Measurements from ENCODE around the gene XKR7.
A peak's percentile ranks its signal among the peaks of the same experiment; 100 is the strongest.
"Not testable (repeated sequence)": the region's sequence is repeated elsewhere in the genome, so short reads cannot be mapped to it uniquely, and the experiment has no call there.

The XKR7 gene, protein sequence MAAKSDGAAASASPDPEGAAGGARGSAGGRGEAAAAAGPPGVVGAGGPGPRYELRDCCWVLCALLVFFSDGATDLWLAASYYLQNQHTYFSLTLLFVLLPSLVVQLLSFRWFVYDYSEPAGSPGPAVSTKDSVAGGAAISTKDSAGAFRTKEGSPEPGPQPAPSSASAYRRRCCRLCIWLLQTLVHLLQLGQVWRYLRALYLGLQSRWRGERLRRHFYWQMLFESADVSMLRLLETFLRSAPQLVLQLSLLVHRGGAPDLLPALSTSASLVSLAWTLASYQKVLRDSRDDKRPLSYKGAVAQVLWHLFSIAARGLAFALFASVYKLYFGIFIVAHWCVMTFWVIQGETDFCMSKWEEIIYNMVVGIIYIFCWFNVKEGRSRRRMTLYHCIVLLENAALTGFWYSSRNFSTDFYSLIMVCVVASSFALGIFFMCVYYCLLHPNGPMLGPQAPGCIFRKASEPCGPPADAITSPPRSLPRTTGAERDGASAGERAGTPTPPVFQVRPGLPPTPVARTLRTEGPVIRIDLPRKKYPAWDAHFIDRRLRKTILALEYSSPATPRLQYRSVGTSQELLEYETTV

DNA sequence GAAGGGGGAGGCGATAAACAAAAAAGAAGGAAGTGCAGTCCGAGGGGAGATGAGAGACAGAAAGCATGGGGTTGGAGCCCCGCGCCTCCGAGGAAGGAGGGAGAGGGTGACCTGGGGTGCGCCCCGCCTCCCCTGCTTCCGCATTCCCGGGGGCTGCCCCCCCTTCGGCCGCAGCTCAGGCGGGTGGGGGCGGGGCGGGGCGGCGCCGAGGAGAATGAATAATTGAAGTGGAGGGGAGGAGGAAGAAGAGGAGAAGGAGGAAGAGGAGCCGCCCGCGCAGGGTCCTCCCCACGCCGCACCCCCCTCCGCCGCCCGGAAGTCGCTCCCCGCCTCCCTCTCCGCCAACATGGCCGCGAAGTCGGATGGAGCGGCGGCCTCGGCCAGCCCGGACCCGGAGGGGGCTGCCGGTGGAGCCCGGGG lies at the start of gene XKR7:
Gene XKR7, plus strand, starts transcription at position 322 of the 420 bp plus-strand sequence. Its CDS starts 25 bp downstream, at position 347.
- peak; percentile 14 for ATAC-seq
- peak; percentile 19 for DNase-seq

DNA sequence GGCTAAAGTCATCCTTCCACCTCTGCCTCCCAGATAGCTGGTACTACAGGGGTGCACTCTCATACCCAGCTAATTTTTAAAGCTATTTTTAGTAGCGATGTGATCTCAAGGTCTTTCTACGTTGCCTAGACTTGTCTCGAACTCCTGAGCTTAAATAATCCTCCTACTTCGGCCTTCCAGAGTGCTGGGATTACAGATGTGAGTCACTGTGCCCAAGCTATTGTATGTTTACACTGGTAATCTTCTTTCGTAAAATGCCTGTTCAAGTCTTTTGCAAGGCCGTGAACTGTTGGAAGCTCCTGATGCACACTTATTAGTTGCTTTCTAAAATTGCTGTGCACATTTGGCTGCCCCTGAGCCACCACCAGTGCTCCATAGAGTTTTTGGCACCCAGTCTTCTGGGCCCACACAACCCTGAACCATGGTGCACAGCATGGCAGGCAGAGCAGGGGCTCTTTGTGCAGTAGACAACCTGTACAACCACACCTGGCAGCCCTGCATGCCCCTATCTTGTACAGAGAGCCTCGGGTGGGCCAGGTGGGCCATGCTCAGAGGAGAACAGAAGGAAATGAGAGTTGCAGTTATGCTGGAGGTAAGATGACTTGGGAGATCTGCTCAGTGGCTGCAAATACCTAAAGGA lies 49.4 kb upstream of the XKR7 start:
- ATAC-seq (no peak), DNase-seq (no peak)

DNA sequence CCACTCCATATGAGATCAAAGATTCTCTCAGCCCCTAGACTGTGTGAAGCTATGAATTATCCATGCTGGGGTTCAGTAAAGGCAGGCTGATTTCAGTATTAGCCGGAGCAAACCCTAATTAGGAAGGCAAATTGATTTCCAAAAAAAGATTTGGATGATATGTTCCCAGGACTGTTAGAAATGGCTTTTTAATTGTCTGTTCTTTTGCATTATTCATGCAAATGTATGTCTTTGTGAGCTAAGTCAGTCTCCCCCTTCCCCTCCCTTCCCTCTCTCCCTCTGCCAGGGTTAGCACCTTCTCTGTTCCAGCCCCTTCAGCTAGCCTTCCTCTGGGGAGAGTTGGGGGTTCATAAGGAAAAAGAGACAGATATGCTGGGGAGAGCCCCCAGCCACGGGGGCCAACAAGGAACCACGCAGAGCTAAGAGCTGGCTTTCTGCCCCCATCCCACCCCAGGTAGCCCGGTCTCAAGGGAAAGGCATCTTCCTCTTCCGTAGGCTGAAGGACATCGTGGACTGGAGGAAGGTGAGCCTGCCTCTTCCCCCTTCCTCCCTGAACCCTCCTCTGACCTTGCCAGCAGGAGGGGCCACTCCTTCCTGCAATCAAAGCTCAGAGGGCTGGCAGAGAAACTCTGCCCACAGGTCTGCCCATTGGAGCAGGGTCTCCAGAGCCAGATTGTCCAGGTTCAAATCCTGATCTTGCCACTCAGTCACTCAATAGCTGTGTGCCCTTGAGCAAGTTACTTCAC lies 48.4 kb upstream of the XKR7 start:
- DNase-seq: no peak
- ATAC-seq: no peak

DNA sequence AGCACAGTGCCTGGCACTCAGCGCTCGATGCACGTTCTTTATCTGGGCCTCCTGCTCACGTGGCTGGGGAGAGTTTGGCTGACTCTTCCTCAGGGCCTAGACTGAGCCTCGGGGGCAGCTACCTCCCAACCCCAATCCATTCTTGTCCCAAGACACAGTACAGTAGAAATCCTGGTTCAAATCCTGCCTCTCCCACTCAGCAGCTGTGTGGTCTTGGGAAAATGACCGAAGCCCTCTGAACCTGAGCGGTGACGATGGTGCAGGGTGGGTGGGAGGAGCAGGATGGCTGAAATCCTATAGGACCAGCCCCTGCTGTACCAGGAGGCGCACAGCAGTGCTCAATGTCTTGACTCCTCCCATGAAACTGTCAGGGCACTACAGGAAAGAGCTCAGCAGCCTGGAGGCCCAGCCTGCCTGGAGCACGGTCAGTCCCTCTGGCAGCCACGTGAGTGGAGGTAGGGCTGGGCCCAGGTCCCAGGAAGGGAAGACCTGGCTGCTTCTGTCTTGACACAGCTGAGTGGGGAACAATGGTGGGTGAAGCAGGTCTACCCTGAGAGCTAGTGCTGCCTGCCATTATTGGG lies 47.6 kb upstream of the XKR7 start:
- DNase-seq (no peak), ATAC-seq (no peak)

DNA sequence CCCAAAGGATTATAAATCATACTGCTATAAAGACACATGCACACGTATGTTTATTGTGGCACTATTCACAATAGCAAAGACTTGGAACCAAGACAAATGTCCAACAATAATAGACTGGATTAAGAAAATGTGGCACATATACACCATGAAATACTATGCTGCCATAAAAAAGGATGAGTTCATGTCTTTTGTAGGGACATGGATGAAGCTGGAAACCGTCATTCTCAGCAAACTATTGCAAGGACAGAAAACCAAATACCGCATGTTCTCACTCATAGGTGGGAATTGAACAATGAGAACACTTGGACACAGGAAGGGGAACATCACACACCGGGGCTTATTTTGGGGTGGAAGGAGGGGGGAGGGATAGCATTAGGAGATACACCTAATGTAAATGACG lies 46.5 kb upstream of the XKR7 start:
- ATAC-seq, DNase-seq: not testable (repeated sequence)

DNA sequence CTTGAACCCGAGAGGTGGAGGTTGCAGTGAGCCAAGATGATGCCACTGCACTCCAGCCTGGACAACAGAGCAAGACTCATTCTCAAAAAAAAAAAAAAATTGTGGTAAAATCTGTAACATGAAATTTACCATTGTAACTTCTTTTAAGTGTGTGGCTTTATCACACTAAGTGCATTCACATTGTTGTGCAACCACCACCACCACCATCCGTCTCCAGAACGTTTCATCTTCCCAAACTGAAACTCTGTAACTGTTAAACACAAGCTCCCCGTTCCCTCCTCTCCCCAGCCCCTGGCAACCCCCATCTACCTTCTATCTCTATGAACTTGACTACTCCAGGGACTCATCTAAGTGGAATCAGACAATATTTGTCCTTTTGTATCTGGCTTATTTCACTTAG lies 45.8 kb upstream of the XKR7 start:
- ATAC-seq: no peak
- DNase-seq: no peak

DNA sequence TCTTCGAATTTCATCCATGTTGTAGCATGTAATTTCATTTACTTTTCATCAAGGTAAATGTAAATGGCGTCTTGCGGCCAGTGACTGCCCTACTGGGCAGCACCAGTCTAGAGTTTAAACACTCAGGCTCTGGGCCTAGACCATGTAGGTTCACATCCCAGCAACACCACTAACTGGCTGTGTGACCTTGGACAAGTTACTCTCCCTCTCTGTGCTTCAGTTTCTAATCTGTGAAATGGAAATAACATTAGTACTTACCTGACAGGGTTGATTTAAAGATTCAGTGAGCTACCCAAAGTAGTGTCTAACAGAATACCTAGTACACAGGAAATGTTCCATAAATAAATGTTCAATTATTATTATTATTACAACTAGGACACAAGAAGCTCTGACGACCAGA lies 45.4 kb upstream of the XKR7 start:
- DNase-seq: no peak
- no peak for ATAC-seq

DNA sequence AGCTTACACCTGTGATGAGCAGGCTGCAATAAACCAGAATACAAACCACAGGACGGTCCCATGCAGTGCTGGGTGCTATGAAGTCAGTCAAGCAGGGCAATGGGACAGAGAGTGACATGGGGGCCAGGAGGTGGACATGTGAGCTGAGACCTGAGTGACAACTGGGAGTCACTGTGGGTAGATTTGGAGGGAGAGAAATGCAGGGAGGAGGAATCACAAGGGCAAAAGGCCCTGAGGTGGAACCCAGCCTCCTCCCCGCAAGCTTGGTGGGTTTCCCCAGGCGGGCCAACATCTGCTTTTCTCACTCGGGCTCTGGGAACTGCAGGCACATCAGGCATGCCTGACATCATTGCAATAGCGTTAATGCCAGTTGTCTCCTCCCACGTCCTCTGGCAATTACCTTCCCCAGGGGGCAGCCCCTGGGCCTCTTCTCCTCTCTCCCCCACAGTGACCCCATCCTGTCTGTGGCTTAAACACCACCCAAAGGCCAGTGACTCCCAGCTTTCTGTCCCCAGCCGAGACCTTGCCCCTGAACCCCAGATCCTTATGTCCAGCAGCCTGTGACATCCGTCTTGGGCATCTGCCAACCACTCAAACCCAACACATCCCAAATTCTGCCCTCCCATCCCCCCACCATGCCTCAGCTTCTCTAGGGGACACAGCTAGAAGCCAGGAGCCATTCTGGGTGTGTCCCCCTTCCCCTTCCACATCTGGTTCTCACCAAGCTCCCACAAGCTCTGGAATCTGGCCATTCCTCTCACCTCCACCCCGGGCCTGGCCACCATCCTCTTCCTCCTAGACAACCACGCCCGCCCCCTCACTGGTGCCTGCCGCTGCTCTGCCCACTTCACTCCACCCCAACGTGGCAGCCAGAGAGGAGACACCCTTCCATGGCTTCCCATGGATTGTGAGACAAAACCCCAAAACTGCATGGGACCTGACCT lies 44.3 kb upstream of the XKR7 start:
- ATAC-seq: peak; percentile 84
- DNase-seq: peak; percentile 42

DNA sequence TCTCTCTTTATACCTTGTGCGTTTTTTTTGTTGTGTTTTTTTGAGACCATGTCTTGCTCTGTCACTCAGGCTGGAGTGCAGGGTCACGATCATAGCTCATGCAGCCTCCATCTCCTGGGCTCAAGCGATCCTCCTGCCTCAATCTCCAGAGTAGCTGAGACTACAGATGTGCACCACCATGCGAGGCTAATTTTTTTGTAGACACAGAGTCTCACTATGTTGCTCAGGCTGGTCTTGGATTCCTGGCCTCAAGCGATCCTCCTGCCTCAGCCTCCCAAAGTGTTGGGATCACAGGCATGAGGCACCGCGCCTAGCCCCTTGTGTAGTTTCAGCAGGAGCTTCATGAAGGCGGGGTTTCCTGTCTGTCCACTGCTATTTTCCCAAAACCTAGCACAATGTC lies 43.4 kb upstream of the XKR7 start:
- no peak for DNase-seq
- no peak for ATAC-seq

DNA sequence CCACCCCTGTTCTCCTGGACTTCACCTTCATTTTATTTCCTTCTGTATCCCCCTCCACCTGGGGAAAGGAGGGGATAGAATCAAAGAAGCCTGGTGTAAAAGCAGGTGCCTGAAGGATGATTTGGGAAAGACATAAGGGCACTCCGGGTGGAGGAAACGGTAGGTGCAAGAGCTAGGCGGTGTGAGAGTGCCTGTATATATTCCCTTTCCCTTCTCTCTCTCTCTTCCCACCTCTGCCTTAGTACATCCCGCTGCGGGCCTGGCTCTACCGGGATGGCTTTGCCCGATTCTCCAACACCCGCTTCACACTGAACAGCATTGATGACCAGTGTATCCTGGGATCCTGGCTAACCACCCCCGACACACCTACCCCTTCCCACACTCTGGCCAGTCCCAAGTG lies 42.3 kb upstream of the XKR7 start:
- ATAC-seq: no peak
- no peak for DNase-seq

DNA sequence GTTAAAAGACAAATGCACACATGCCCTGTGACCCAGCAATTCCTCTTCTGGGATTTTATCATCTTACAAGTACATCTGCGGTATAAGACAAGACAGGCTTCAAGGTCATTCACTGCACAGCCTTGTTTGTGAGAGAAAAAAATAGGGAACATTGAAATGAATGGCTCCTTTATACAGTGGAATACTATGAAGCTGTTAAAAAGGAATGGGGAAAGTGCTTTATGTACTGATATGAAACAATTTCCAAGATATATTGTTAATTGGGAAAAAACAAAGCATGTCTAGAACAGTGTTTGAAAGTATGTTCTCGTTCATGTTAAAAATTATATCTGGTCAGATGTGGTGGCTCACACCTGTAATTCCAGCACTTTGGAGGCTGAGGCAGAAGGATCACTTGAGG lies 41.5 kb upstream of the XKR7 start:
- DNase-seq (no peak), ATAC-seq (no peak)

DNA sequence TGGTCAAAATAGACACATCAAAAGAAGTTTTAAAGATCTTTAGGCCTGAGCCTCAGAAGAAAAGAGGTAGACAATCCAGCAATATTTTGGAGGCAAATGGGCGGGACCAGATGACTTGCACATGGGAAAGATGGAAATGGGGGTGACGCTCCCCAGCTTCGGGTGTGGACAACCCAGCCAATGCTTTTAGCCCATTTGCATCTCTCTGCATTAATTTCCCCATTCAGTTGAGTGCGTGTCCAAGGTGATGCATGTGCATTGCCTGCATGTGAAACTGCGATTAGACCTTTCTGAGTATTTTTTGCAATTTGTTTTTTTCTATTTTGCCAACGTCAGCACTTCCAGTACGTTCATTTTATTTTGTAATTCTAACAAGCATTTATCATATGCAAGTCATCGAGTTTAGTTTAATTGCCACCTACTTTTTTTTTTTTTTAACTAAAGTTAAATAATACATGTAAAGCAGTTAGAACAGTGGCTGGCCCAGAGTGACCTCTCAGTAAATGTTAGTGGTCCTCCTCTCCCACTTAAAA lies 40.3 kb upstream of the XKR7 start:
- DNase-seq (no peak), ATAC-seq (no peak)

DNA sequence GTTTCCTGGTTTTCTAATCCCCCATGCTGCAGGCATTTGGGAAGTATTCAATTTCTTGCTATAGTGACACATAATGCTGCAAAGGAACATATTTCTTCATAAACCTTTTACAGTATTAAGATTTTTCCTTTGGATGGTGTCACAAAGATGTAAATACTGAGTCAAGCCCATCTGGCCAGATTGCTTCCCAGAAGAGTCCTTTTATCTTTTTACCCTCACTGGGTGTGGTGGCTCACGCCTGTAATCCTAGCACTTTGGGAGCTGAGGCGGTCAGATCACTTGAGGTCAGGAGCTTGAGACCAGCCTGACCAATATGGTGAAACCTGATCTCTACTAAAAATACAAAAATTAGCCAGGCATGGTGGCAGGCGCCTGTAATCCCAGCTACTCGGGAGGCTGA lies 38.3 kb upstream of the XKR7 start:
- ATAC-seq, DNase-seq: not testable (repeated sequence)

DNA sequence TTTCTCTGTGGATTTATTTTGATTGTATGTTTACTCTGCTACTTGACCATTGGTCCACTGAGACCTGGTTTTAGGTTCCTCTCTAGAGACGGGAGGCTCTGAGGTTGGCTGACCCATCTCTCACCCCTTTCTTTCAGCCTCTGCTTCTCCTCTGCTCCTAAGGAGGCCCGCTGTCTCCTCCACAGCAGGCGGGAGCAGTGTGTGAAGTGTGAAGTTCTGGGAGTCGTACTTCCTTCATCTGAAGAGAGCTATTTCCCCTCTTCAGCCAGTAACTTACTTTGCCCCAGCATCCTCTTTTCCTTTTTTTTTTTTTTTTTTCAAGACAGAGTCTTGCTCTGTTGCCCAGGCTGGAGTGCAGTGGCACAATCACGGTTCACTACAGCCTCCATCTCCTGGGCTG lies 37.2 kb upstream of the XKR7 start:
- DNase-seq: no peak
- no peak for ATAC-seq

DNA sequence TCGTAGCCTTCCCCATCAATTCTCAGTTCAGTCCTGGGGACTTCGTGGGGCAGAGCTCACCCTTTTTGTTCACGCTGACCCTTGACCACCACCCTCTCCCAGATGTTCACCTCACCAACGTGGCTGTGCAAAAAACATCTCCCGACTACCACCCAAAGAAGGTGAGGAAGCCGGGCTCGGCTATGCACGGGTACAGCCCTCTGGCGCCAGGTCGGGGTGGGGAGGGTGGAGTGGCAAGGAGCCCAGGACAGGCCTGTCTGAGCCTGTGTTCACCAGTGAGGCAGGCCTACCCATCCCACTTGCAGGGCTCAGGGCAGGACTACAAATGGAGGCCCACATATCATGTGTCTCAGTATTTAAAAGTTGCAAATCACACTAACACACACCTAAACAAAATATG lies 34.3 kb upstream of the XKR7 start:
- ATAC-seq (no peak), DNase-seq (no peak)

DNA sequence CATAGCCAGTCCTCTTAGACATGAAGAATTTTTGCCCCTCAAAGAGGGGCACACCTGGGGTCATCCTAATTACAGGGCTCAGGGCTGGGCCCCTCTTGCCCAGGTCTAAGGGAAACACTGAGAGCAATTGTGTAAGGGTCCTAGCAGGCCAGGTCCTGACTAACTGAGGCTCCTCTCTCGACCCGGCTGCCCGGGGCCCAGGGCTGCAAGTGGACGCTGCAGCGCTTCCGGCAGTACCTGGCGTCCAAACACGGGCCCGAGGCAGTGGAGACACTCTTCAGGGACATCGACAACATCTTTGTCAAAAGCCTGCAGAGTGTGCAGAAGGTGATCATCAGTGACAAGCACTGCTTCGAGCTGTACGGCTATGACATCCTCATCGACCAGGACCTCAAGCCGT lies 33.5 kb upstream of the XKR7 start:
- no peak for DNase-seq

DNA sequence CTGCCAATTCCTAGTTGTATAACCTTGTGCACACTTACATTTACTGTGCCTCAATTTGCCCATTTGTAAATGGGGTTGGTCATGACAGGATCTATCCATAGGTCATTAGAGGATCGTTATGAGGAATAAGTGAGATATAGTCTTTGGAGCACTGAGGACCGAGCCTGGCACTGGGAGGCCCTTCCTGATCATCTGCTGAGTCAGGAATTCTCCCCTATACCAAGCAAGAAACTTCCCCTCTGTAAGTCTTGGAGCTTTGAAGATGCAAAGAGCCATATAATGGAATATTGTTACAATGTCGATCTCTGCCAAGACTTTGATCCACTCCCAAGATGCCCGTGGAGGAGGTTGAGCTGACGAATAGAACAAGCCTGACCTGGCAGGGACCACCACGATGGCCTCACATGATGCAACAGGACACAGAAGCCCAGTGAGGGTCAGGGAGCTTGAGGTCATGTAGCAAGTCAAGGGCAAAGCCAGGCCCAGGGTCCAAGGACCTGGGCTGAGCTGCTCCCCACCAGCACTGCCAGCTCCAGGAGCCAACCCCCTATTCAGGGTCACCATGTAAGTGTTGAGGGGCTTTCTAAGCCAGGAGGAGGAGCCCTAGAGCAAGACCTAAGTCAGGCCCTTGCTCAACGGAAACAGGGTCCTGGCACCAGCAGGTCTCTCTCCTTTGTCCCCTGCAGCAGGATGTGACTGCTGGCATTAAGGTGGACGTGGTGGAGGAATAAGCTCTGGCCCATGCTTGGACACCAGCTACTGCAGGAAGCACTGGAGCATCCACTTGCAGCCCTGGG lies 32.8 kb upstream of the XKR7 start:
- ATAC-seq: no peak
- DNase-seq: no peak

More for the DNA sequence above, 33.5 kb upstream of the XKR7 start:
- ATAC-seq: no peak

DNA sequence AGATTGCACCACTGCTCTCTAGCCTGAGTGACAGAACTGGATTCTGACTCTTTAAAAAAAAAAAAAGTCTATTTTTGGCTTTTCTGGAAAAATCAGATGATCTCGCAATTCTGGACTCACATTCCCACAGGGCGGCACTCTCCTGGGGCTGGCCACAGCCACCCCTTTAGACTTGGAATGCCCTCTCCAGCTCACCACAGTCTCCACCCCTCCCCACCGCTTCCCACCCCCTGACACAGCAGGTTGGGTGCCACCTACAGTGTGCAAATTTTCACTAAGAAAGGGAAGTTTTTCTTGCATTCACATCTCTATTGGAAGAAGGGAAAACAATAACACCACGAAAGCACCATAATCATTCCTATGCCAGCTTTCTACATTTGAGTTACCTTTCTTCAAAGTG lies 31.5 kb upstream of the XKR7 start:
- ATAC-seq (no peak), DNase-seq (no peak)

DNA sequence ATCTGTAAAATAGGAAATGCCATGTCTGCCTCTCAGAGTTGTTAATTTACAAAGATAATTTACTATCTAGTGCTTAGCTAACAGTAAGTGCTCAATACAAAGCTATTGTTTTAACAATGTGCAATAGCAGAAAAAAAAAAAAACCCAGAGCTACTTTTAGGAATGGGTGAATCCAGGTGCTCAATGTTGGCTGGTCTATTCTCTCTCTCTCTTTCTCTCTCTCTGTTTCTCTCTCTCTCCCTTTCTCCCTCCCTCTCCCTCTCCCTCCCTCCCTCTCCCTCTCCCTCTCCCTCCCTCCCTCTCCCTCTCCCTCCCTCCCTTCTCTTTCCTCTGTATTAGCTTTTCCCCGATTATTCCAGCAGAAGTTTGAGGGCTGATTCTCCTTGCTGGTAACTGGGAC lies 30.1 kb upstream of the XKR7 start:
- DNase-seq: no peak
- ATAC-seq: no peak

DNA sequence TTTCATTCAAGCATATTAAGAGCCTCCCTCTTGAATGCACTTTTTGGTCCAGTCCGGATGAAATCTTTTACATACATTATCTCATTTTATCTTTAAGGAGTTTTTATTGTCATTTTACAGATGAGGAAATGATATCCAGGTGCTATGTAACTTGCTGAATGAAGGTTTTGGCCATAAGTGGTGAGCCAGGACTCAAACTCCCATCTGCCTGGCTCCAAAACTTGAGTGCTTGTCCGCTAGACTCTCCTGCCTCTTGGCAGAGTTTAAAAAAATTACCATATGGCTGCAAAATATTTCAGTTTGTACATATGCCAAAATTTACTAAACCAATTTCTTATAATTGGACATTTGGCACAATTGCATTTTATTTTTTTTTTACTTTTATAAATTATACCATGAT lies 28.3 kb upstream of the XKR7 start:
- no peak for DNase-seq
- no peak for ATAC-seq

Data from stimulated activated naive CD8-positive, alpha-beta T cell treated with anti-CD3 and anti-CD28 coated beads, Interleukin-15, Interleukin-2, amounts not matched to agents 100 U/mL and 50 U/mL, for 24 hours (primary cell).